Esophagus muscularis mucosa (tissue), 3 donors: ENCODE measurements around the gene GCNA.

Source experiments
- POLR2A ChIP-seq: fragments of 450-650 bp; IDR thresholded peaks from one replicate; pipeline ENCODE4 v1.6.1; 2017; ENCODE audit warnings: antibody characterized with exemption, moderate library complexity, mild to moderate bottlenecking, low read depth
- POLR2AphosphoS5 ChIP-seq, 2 donors: sonication (generic); formaldehyde crosslinking; IDR thresholded peaks; one replicate each; pipeline ENCODE4 v1.6.1; 2017; ENCODE audit warnings: antibody characterized with exemption in 2 of 2
- TF ChIP-seq, protein P1 (sequence below), 3 experiments: fragments of 200-600 bp in 2 of 3; fragments of 450-650 bp in 1 of 3; sonication (generic) in 2 of 3; IDR thresholded peaks; one replicate each; pipeline ENCODE4 v1.5.1; 2017 to 2019; ENCODE audit warnings: antibody characterized with exemption in 3 of 3, mild to moderate bottlenecking in 2 of 3, moderate library complexity in 1 of 3

DNA sequence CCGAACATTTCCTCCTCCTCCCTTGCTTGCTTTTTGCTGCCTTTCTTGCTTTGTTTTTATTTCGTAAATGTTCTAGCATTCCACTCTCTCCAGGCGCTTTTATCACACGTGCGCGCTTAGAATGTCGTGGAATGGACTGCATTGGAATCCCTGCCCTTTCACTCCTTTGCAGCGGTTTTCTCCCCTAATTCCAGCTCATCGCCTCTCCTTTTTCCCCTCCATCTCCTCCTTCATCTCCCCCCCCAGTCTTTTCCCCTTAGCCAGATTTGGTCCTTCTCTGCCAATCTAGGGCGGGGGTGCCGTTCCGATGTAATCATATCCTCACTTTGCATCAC, 44.8 kb upstream of the GCNA start:
- TF ChIP-seq POLR2AphosphoS5 (IDR thresholded peaks at IDR 0.05), result no peak
- TF ChIP-seq, protein P1, sequence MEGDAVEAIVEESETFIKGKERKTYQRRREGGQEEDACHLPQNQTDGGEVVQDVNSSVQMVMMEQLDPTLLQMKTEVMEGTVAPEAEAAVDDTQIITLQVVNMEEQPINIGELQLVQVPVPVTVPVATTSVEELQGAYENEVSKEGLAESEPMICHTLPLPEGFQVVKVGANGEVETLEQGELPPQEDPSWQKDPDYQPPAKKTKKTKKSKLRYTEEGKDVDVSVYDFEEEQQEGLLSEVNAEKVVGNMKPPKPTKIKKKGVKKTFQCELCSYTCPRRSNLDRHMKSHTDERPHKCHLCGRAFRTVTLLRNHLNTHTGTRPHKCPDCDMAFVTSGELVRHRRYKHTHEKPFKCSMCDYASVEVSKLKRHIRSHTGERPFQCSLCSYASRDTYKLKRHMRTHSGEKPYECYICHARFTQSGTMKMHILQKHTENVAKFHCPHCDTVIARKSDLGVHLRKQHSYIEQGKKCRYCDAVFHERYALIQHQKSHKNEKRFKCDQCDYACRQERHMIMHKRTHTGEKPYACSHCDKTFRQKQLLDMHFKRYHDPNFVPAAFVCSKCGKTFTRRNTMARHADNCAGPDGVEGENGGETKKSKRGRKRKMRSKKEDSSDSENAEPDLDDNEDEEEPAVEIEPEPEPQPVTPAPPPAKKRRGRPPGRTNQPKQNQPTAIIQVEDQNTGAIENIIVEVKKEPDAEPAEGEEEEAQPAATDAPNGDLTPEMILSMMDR (IDR thresholded peaks at IDR 0.05), result no peak
- TF ChIP-seq POLR2A, result no peak
